ENCODE results near the gene NME2.

The NME2 gene

GRCh38 chr17:51203838-51204237 is 37.6 kb downstream of the NME2 start:
- DNase-seq (ENCODE audit: low read depth in 2 of 2) = no peak

DNA sequence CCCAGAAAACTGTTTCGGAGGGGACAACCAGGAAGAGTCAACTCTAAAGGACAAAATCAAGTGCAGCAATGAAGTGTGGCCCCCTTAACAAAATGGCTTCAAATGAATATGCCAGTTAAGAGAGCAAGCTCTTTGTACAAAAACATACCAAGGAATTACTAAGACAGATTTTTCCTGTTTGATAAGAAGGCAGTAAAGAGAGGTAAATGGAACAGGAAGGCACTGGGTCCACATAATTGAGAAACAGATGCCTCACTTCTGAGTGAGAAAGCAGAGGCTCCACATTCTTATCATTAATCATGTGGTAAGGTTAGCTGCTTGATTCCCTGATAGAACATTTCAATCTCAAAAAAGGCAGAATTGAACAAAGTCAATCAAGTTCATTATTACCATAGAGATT is 48.7 kb downstream of the NME2 start:
- DNase-seq (ENCODE audit: low read depth in 2 of 2) = no peak

- DNase-seq (ENCODE audit: low read depth in 2 of 2) = no peak
Observed at GRCh38 chr17:51217946-51218345, 51.7 kb downstream of the NME2 start.

DNA sequence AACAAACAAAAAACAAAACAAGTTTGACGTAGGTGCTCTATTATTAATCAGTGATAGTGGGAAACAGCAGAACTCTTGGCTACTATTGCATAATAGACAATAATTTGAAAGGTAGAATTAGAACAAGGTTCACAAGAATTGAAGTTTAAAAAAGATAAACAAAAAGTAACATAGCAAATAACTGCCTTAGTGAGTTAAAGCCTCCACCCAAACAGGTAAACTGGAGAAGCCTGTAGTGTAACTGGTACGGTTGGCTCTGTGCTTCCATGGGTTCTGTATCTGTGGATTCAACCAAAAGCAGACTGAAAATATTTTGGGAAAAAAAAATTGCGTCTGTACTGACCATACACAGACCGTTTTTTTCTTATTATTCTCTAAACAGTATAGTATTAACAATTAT is 55.1 kb downstream of the NME2 start:
- no peak for DNase-seq (ENCODE audit: low read depth in 2 of 2)
